CD4-positive, alpha-beta memory T cell (primary cell): Measurements from ENCODE around the gene INSRR. TPM values are rescaled to one million over a fixed set of nuclear protein-coding genes. Genes with fewer than 3 reads are reported as not detected.

Experiments
- CTCF ChIA-PET: fragments of 350-600 bp; sonication (Branson Sonifier 250); formaldehyde crosslinking; loops from one replicate; lab custom pipeline; 2021; ENCODE audit warnings: inconsistent platforms; ENCODE audit not compliant: partially characterized antibody; lab: Charles Lee
- POLR2A ChIA-PET: fragments of 350-600 bp; sonication (Branson Sonifier 250); formaldehyde crosslinking; loops from one replicate; lab custom pipeline; 2021; ENCODE audit not compliant: partially characterized antibody; lab: Charles Lee
- DNase-seq, 5 donors: peaks; one replicate each; pipeline versions ENCODE4 v3.0.0 to v3.0.0-alpha.2; 2020 to 2022; ENCODE audit warnings: mixed read lengths in 1 of 5
- H3K27ac ChIP-seq: one replicate; pipeline ENCODE4 v1.7.0; 2013; ENCODE audit warnings: low read depth, low read length
- H3K27me3 ChIP-seq: 2 replicates; pipeline ENCODE4 v1.7.0; 2013; ENCODE audit warnings: mild to moderate bottlenecking, low read length, moderate library complexity; ENCODE audit not compliant: insufficient read depth
- H3K36me3 ChIP-seq: 2 replicates; pipeline ENCODE4 v1.7.0; 2013; ENCODE audit warnings: mild to moderate bottlenecking, low read length, moderate library complexity; ENCODE audit not compliant: insufficient read depth
- H3K4me1 ChIP-seq: 2 replicates; pipeline ENCODE4 v1.7.0; 2013; ENCODE audit warnings: mild to moderate bottlenecking, low read length, moderate library complexity; ENCODE audit not compliant: insufficient read depth
- H3K4me3 ChIP-seq, 2 donors: one replicate each; pipeline ENCODE4 v1.7.0; 2013; ENCODE audit warnings: low read length in 2 of 2, mild to moderate bottlenecking in 1 of 2
- H3K9me3 ChIP-seq, 2 donors: one replicate each; pipeline ENCODE4 v1.7.0; 2013; ENCODE audit warnings: low read length in 2 of 2, control low read depth in 1 of 2; ENCODE audit not compliant: control insufficient read depth in 1 of 2
- H3K27ac Mint-ChIP-seq, 7 donors: one replicate each; pipeline ENCODE4 v1.8.0; 2020 to 2021; ENCODE audit warnings: mixed read lengths in 7 of 7, mild to moderate bottlenecking in 6 of 7, inconsistent platforms in 3 of 7, moderate library complexity in 3 of 7
- H3K27me3 Mint-ChIP-seq, 2 donors: one replicate each; pipeline ENCODE4 v1.8.0; 2020 to 2021; ENCODE audit warnings: mixed read lengths in 2 of 2
- H3K36me3 Mint-ChIP-seq, 2 donors: one replicate each; pipeline ENCODE4 v1.8.0; 2020 to 2021; ENCODE audit warnings: mixed read lengths in 2 of 2, inconsistent platforms in 1 of 2, mild to moderate bottlenecking in 1 of 2
- H3K4me1 Mint-ChIP-seq, 4 donors: one replicate each; pipeline ENCODE4 v1.8.0; 2020 to 2021; ENCODE audit warnings: mixed read lengths in 4 of 4, mild to moderate bottlenecking in 1 of 4
- H3K4me3 Mint-ChIP-seq, 8 donors: one replicate each; pipeline ENCODE4 v1.8.0; 2020 to 2021; ENCODE audit warnings: mixed read lengths in 8 of 8, mild to moderate bottlenecking in 7 of 8, moderate library complexity in 6 of 8, inconsistent platforms in 3 of 8
- H3K9me3 Mint-ChIP-seq, 8 donors: one replicate each; pipeline ENCODE4 v1.8.0; 2020 to 2021; ENCODE audit warnings: mixed read lengths in 8 of 8, mild to moderate bottlenecking in 5 of 8, inconsistent platforms in 3 of 8, moderate library complexity in 1 of 8
- intact Hi-C: fragments of 100-400 bp; cut with micrococcal nuclease; formaldehyde crosslinking; loops from one replicate; pipeline ENCODE4 v1.15.1; 2023
- polyA plus RNA-seq, 2 donors: library from polyadenylated mRNA; unstranded; fragments of 300-500 nt; fragmentation: Illumina TruSeq; gene quantifications; one replicate each; pipeline ENCODE4 v1.2.3, GENCODE V29; 2021
- total RNA-seq, 2 experiments: library from RNA; stranded (reverse); gene quantifications; one replicate each; pipeline ENCODE4 v1.2.3, GENCODE V29; 2021

Gene INSRR
- total and polyA plus RNA-seq, 4 experiments from 2014 or later, result 0.06 TPM; not detected in 3

- H3K36me3 Mint-ChIP-seq, result no peaks in the 10 kb centered on the region
- no peaks in the 10 kb centered on the region for H3K4me1 ChIP-seq
- H3K36me3 ChIP-seq, result no peaks in the 10 kb centered on the region
- H3K9me3 Mint-ChIP-seq, result no peaks in the 10 kb centered on the region
- no peak overlapping the region for H3K27ac Mint-ChIP-seq
- no peak overlapping the region for H3K27ac ChIP-seq
- peaks cover 10 to 15% of the 10 kb centered on the region in 2 donors for H3K27me3 Mint-ChIP-seq
- DNase-seq, result no peak
- intact Hi-C loops, result no loop called here
- ChIA-PET CTCF (interaction anchor here (0.6 kb wide), 1 partner anchor 240 kb away, joined by 3 read pairs; no protein-coding TSS in a partner anchor), POLR2A (no interaction called here)
- H3K4me3 ChIP-seq, result no peak overlapping the region
- H3K9me3 ChIP-seq, result no peaks in the 10 kb centered on the region
- no peak overlapping the region for H3K4me3 Mint-ChIP-seq
- no peaks in the 10 kb centered on the region for H3K4me1 Mint-ChIP-seq
- no peaks in the 10 kb centered on the region for H3K27me3 ChIP-seq
Observed at GRCh38 chr1:156874572-156875340, 15.8 kb upstream of the INSRR start.

- H3K27me3 Mint-ChIP-seq, result peaks cover 10 to 15% of the 10 kb centered on the region in 2 donors
- Histone ChIP-seq H3K27ac (no peak overlapping the region), H3K4me3 (no peak overlapping the region), H3K36me3 (no peaks in the 10 kb centered on the region), H3K27me3 (no peaks in the 10 kb centered on the region), H3K9me3 (no peaks in the 10 kb centered on the region), H3K4me1 (no peaks in the 10 kb centered on the region)
- no peaks in the 10 kb centered on the region for H3K9me3 Mint-ChIP-seq
- no peaks in the 10 kb centered on the region for H3K36me3 Mint-ChIP-seq
- H3K4me1 Mint-ChIP-seq, result no peaks in the 10 kb centered on the region
- ChIA-PET CTCF (interaction anchor here (1.5 kb wide), 1 partner anchor 36 kb away, joined by 4 read pairs; no protein-coding TSS in a partner anchor), POLR2A (no interaction called here)
- intact Hi-C loops, result no loop called here
- H3K27ac Mint-ChIP-seq, result no peak overlapping the region
- H3K4me3 Mint-ChIP-seq, result no peak overlapping the region
- no peak for DNase-seq
Observed at GRCh38 chr1:156874142-156874541, 15.2 kb upstream of the INSRR start.

GRCh38 chr1:156873659-156874058 lies 14.7 kb upstream of the INSRR start:
- H3K27ac Mint-ChIP-seq, result no peak overlapping the region
- H3K4me3 ChIP-seq, result no peak overlapping the region
- CTCF ChIA-PET, result interaction anchor here (1.5 kb wide), 1 partner anchor 35 kb away, joined by 4 read pairs; no protein-coding TSS in a partner anchor
- peaks cover 10 to 12% of the 10 kb centered on the region in 2 donors for H3K27me3 Mint-ChIP-seq
- intact Hi-C loops, result no loop called here
- no peak overlapping the region for H3K4me3 Mint-ChIP-seq
- POLR2A ChIA-PET, result no interaction called here
- H3K36me3 ChIP-seq, result no peaks in the 10 kb centered on the region
- no peak overlapping the region for H3K27ac ChIP-seq
- H3K36me3 Mint-ChIP-seq, result no peaks in the 10 kb centered on the region
- no peaks in the 10 kb centered on the region for H3K9me3 Mint-ChIP-seq
- no peak for DNase-seq
- no peaks in the 10 kb centered on the region for H3K4me1 Mint-ChIP-seq
- no peaks in the 10 kb centered on the region for H3K27me3 ChIP-seq
- H3K4me1 ChIP-seq, result no peaks in the 10 kb centered on the region
- no peaks in the 10 kb centered on the region for H3K9me3 ChIP-seq

GRCh38 chr1:156869455-156869854 lies 10.5 kb upstream of the INSRR start:
- ChIA-PET POLR2A (interaction anchor here (0.7 kb wide), 1 partner anchor 66 kb away, joined by 3 read pairs; no protein-coding TSS in a partner anchor), CTCF (interaction anchor here (0.8 to 1.5 kb wide), 3 partner anchors 20 to 31 kb away, joined by 3 to 4 read pairs (median 4); no protein-coding TSS in a partner anchor)
- H3K36me3 ChIP-seq, result no peaks in the 10 kb centered on the region
- no peak overlapping the region for H3K4me3 Mint-ChIP-seq
- H3K9me3 ChIP-seq, result no peaks in the 10 kb centered on the region
- H3K27ac ChIP-seq, result no peak overlapping the region
- H3K4me3 ChIP-seq, result no peak overlapping the region
- intact Hi-C loops, result no loop called here
- no peak for DNase-seq
- H3K36me3 Mint-ChIP-seq, result no peaks in the 10 kb centered on the region
- peak overlapping the region in 1 of 7 donors; percentile 78 for H3K27ac Mint-ChIP-seq
- H3K4me1 ChIP-seq, result peaks cover 16% of the 10 kb centered on the region
- no peaks in the 10 kb centered on the region for H3K9me3 Mint-ChIP-seq
- H3K4me1 Mint-ChIP-seq, result peaks cover 4 to 18% (median 11%) of the 10 kb centered on the region in 4 donors
- no peaks in the 10 kb centered on the region for H3K27me3 ChIP-seq
- peaks cover 8 to 10% of the 10 kb centered on the region in 2 donors for H3K27me3 Mint-ChIP-seq

GRCh38 chr1:156868341-156868740 lies 9.4 kb upstream of the INSRR start:
- ChIA-PET POLR2A (no interaction called here), CTCF (interaction anchor here (1.5 kb wide), 1 partner anchor 29 kb away, joined by 3 read pairs; no protein-coding TSS in a partner anchor)

DNA sequence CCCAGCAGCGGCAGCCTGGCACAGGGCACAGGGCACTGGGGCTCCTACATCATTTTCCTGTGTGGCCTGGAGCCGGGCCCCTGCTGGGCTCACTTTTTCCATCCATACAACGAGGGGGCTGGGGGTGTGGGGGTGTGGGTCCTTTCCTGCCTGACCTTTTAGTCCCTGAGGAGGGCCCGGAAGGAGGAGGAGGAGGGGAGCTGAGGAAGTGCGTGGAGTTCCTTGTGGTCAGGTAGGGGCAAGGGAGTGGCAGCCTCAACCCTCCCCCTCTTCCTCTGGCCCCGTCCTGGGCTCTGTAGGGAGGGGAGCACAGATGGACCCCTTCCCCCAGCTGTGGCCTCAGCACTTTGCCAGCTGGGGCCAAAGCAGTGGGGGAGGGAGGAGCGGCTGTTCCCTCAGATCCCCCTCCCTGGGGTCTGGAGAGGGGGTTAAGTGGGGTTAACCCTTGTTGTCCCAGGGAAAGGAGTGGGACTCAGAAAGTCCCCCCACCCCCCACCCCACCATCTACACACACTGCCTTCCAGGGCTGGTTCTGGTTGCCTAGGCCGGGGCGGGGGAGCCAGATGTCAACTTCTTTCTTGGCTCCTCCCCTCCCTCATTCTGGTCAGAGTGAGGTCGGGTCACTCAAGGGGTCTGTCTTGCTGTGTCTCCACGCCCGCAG lies 7.5 kb upstream of the INSRR start:
- Mint-ChIP-seq H3K27me3 (peaks cover 28 to 34% of the 10 kb centered on the region in 2 donors), H3K4me1 (peaks cover 6 to 31% (median 23%) of the 10 kb centered on the region in 4 donors), H3K4me3 (peak overlapping the region in 2 of 8 donors; percentile 10 to 24), H3K9me3 (no peaks in the 10 kb centered on the region), H3K36me3 (peaks cover 0 to 3% of the 10 kb centered on the region in 2 donors), H3K27ac (peak overlapping the region in 1 of 7 donors; percentile 84)
- Histone ChIP-seq H3K36me3 (no peaks in the 10 kb centered on the region), H3K27me3 (peaks cover 16% of the 10 kb centered on the region), H3K9me3 (no peaks in the 10 kb centered on the region), H3K4me1 (peaks cover 24% of the 10 kb centered on the region), H3K4me3 (no peak overlapping the region), H3K27ac (no peak overlapping the region)
- intact Hi-C loops, result no loop called here
- ChIA-PET POLR2A (no interaction called here), CTCF (no interaction called here)
- DNase-seq, result no peak

More at GRCh38 chr1:156868341-156868740, 9.4 kb upstream of the INSRR start:
- Mint-ChIP-seq H3K9me3 (no peaks in the 10 kb centered on the region), H3K4me1 (peaks cover 4 to 20% (median 14%) of the 10 kb centered on the region in 4 donors), H3K4me3 (no peak overlapping the region), H3K27me3 (peaks cover 19 to 21% of the 10 kb centered on the region in 2 donors), H3K36me3 (no peaks in the 10 kb centered on the region), H3K27ac (no peak overlapping the region)
- Histone ChIP-seq H3K9me3 (no peaks in the 10 kb centered on the region), H3K27ac (no peak overlapping the region), H3K4me1 (peaks cover 23% of the 10 kb centered on the region), H3K27me3 (no peaks in the 10 kb centered on the region), H3K4me3 (no peak overlapping the region), H3K36me3 (no peaks in the 10 kb centered on the region)
- DNase-seq, result no peak
- intact Hi-C loops, result no loop called here

DNA sequence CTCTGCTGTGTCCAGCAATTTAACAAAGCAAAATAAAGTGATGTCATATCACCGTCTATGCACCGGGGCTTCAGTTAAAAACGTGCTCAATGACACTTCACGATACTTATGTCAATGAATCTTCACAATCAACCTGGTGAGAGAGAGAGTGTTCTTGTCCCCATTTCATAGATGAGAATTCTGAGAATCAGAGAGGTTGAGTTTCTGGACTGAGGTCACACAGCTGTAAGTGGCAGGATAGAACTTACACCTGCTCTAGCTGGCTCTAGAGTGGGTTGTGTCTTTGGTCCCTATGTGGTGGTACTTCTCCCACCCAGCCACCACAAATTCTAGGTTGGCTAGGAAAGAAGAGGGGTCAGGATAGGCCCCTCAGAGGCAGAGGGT lies 6.9 kb upstream of the INSRR start:
- H3K4me1 Mint-ChIP-seq, result peaks cover 6 to 34% (median 23%) of the 10 kb centered on the region in 4 donors
- Histone ChIP-seq H3K4me3 (no peak overlapping the region), H3K36me3 (no peaks in the 10 kb centered on the region), H3K27me3 (peaks cover 16% of the 10 kb centered on the region), H3K9me3 (no peaks in the 10 kb centered on the region), H3K4me1 (peaks cover 29% of the 10 kb centered on the region), H3K27ac (no peak overlapping the region)
- ChIA-PET CTCF (no interaction called here), POLR2A (no interaction called here)
- H3K4me3 Mint-ChIP-seq, result peak overlapping the region in 1 of 8 donors; percentile 10
- H3K27ac Mint-ChIP-seq, result peak overlapping the region in 2 of 7 donors; percentile 75 to 84
- no peaks in the 10 kb centered on the region for H3K9me3 Mint-ChIP-seq
- intact Hi-C loops, result no loop called here
- DNase-seq, result no peak
- peaks cover 28 to 34% of the 10 kb centered on the region in 2 donors for H3K27me3 Mint-ChIP-seq
- H3K36me3 Mint-ChIP-seq, result peaks cover 0 to 3% of the 10 kb centered on the region in 2 donors
